Mammary epithelial cell (primary cell): Measurements from ENCODE around the gene PPP1R8.

Source experiments
- EZH2 ChIP-seq: IDR thresholded peaks from 2 replicates; pipeline ENCODE4 v1.6.1; 2012; ENCODE audit warnings: low read length, inconsistent platforms, borderline replicate concordance
- TF ChIP-seq, protein P1 (sequence below), 2 donors: IDR thresholded peaks in 1 of 2; conservative IDR thresholded peaks in 1 of 2; 2 replicates each; pipeline ENCODE4 v1.5.1; 2011 to 2012; ENCODE audit warnings: inconsistent platforms in 2 of 2, low read length in 2 of 2, mild to moderate bottlenecking in 2 of 2, control low read depth in 1 of 2, low read depth in 1 of 2; ENCODE audit not compliant: insufficient read depth in 1 of 2; ENCODE audit errors: extremely low read depth in 1 of 2

DNA sequence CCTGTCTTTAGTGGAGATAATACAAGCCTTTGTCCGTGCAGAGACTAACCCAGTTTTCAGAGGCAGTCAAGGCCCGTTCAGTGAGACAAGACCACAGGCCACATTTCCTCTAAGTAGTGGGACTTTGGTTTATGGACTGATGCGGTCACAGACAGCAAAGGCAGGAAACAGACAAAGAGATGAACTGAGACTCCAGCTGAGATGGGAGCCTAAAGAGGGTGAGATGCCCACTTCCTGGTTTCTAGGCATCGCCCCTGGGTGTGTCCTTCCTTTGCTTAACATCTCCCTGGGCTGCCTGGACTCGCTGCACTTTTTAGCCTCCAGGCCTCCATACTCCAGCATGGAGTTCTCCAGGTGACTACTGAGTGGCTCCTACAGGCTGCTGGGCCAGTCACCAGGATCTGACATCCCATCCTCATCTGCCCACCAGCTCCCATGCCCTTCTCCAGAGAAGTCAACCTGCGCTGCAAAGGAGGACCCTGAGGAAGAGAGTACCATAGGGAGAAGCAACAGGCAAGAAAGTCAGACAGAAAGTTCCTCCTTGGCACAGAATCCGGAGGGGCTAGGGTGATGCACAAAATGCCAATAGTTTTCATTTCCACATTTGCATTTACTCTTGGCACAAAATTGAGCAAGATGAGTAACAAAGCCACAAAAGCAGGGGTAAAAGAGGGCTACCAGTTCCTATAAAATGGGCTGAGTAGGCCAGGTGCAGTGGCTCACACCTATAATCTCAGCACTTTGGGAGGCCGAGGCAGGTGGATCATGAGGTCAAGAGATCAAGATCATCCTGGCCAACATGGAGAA, 56.8 kb downstream of the PPP1R8 start:
- TF ChIP-seq, protein P1, sequence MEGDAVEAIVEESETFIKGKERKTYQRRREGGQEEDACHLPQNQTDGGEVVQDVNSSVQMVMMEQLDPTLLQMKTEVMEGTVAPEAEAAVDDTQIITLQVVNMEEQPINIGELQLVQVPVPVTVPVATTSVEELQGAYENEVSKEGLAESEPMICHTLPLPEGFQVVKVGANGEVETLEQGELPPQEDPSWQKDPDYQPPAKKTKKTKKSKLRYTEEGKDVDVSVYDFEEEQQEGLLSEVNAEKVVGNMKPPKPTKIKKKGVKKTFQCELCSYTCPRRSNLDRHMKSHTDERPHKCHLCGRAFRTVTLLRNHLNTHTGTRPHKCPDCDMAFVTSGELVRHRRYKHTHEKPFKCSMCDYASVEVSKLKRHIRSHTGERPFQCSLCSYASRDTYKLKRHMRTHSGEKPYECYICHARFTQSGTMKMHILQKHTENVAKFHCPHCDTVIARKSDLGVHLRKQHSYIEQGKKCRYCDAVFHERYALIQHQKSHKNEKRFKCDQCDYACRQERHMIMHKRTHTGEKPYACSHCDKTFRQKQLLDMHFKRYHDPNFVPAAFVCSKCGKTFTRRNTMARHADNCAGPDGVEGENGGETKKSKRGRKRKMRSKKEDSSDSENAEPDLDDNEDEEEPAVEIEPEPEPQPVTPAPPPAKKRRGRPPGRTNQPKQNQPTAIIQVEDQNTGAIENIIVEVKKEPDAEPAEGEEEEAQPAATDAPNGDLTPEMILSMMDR (conservative IDR thresholded peaks at IDR 0.05 in 1 of 2, IDR thresholded peaks at IDR 0.05 in 1 of 2; ENCODE audit: extremely low read depth in 1 of 2, insufficient read depth in 1 of 2, low read depth in 1 of 2, low read length in 2 of 2): no peak
- TF ChIP-seq EZH2: no peak
